CD4-positive, alpha-beta T cell (primary cell): ENCODE measurements around the gene MAN1C1. TPM values are rescaled to one million over a fixed set of nuclear protein-coding genes. Genes with fewer than 3 reads are reported as not detected.

Source experiments
- ATAC-seq: fragments of 200-7000 bp; cut with Tn5 transposase; one replicate; pipeline ENCODE4 v1.10.0; 2022; ENCODE audit warnings: mild to moderate bottlenecking; ENCODE audit not compliant: poor library complexity
- CTCF ChIA-PET: fragments of 350-600 bp; sonication (Branson Sonifier 250); formaldehyde crosslinking; loops from one replicate; lab custom pipeline; 2021; ENCODE audit warnings: antibody characterized with exemption, inconsistent platforms; lab: Charles Lee
- POLR2A ChIA-PET: fragments of 350-600 bp; sonication (Branson Sonifier 250); formaldehyde crosslinking; loops from one replicate; lab custom pipeline; 2021; ENCODE audit warnings: antibody characterized with exemption, inconsistent platforms; lab: Charles Lee
- DNase-seq, 14 experiments: peaks; one replicate each; pipeline ENCODE4 v3.0.0-alpha.2; 2013 to 2020; ENCODE audit warnings: mixed read lengths in 2 of 14
- H3K27ac ChIP-seq, 2 donors: one replicate each; pipeline versions ENCODE4 v1.5.1 to v1.7.0; 2013; ENCODE audit warnings: low read length in 2 of 2, low read depth in 1 of 2, mild to moderate bottlenecking in 1 of 2
- H3K27me3 ChIP-seq, 2 experiments: 1 replicate in 1 of 2; 2 replicates in 1 of 2; pipeline versions ENCODE4 v1.6.1 to v1.7.0; 2013; ENCODE audit warnings: low read length in 2 of 2, control low read depth in 1 of 2, mild to moderate bottlenecking in 1 of 2, moderate library complexity in 1 of 2; ENCODE audit not compliant: insufficient read depth in 2 of 2, control insufficient read depth in 1 of 2
- H3K36me3 ChIP-seq: one replicate; pipeline ENCODE4 v1.6.1; 2013; ENCODE audit warnings: low read length, control low read depth; ENCODE audit not compliant: insufficient read depth
- H3K4me1 ChIP-seq: one replicate; pipeline ENCODE4 v1.6.1; 2013; ENCODE audit warnings: low read length, control low read depth; ENCODE audit not compliant: insufficient read depth
- H3K4me3 ChIP-seq: one replicate; pipeline ENCODE4 v1.5.1; 2013; ENCODE audit warnings: mild to moderate bottlenecking, low read length, moderate library complexity
- H3K9me3 ChIP-seq, 2 experiments: 1 replicate in 1 of 2; 2 replicates in 1 of 2; pipeline versions ENCODE4 v1.6.1 to v1.7.0; 2013; ENCODE audit warnings: low read length in 2 of 2, mild to moderate bottlenecking in 2 of 2, control low read depth in 1 of 2, moderate library complexity in 1 of 2; ENCODE audit not compliant: control insufficient read depth in 1 of 2, insufficient read depth in 1 of 2
- H3K27ac Mint-ChIP-seq: one replicate; pipeline ENCODE4 v1.8.0; 2020; ENCODE audit warnings: mixed read lengths
- H3K27me3 Mint-ChIP-seq: one replicate; pipeline ENCODE4 v1.8.0; 2021; ENCODE audit warnings: mixed read lengths
- H3K36me3 Mint-ChIP-seq: one replicate; pipeline ENCODE4 v1.8.0; 2021; ENCODE audit warnings: low read depth, mixed read lengths
- H3K4me1 Mint-ChIP-seq: one replicate; pipeline ENCODE4 v1.8.0; 2021; ENCODE audit warnings: low read depth, mixed read lengths
- H3K4me3 Mint-ChIP-seq: one replicate; pipeline ENCODE4 v1.8.0; 2020; ENCODE audit warnings: mild to moderate bottlenecking, mixed read lengths
- H3K9me3 Mint-ChIP-seq: one replicate; pipeline ENCODE4 v1.8.0; 2020; ENCODE audit warnings: mixed read lengths
- CTCF ChIP-seq: fragments of 200-600 bp; IDR thresholded peaks from one replicate; pipeline ENCODE4 v1.8.0; 2022; ENCODE audit warnings: antibody characterized with exemption, mild to moderate bottlenecking
- intact Hi-C, 2 experiments: fragments of 100-400 bp; cut with DNase I in 1 of 2; cut with micrococcal nuclease in 1 of 2; formaldehyde crosslinking; loops; one replicate each; pipeline versions ENCODE4 v1.15.1 to v1.9.0; 2023 to 2025; cut with DNase I, micrococcal nuclease
- total RNA-seq, 174 experiments: library from RNA in 2 of 174; stranded (reverse) in 2 of 174; gene quantifications; one replicate each; pipeline ENCODE4 v1.2.3 and lab custom pipeline; 2021 to 2026

The MAN1C1 gene
- total RNA-seq, 2 experiments from 2014 or later: 44.4 to 46.9 TPM

GRCh38 chr1:25820247-25821111 is 203.9 kb downstream of the MAN1C1 start:
- no peaks in the 10 kb centered on the region for H3K9me3 Mint-ChIP-seq
- Histone ChIP-seq H3K36me3 (peaks cover under 1% of the 10 kb centered on the region), H3K4me1 (peaks cover 44% of the 10 kb centered on the region), H3K4me3 (peak overlapping the region; percentile 97), H3K27me3 (no peaks in the 10 kb centered on the region), H3K9me3 (no peaks in the 10 kb centered on the region), H3K27ac (peak overlapping the region; percentile 88 to 89)
- H3K4me3 Mint-ChIP-seq: peak overlapping the region; percentile 98
- DNase-seq (peak; percentile 54 to 89 (median 66)), ATAC-seq (peak; percentile 69)
- H3K4me1 Mint-ChIP-seq: peaks cover 50% of the 10 kb centered on the region
- POLR2A ChIA-PET: interaction anchor here (0.7 to 3.7 kb wide), 47 partner anchors 10 to 651 kb away, joined by 3 to 43 read pairs (median 5); partner anchors contain the start of genes AUNIP, DHDDS, HMGN2 and PAFAH2
- CTCF ChIA-PET: interaction anchor here (0.8 to 1.7 kb wide), 7 partner anchors 10 to 414 kb away, joined by 3 to 7 read pairs (median 3); partner anchors contain the start of genes CEP85 and PAQR7
- peak overlapping the region; percentile 97 for H3K27ac Mint-ChIP-seq
- no peaks in the 10 kb centered on the region for H3K27me3 Mint-ChIP-seq
- no peak for TF ChIP-seq CTCF
- H3K36me3 Mint-ChIP-seq: peaks cover 23% of the 10 kb centered on the region
- intact Hi-C loops: loop anchor here in 1 of 2 experiments (1.0 to 5.0 kb wide), 5 partner anchors 38 to 393 kb away; partner anchors contain the start of genes AUNIP, PAFAH2 and PAQR7

GRCh38 chr1:25821112-25821476 is 204.5 kb downstream of the MAN1C1 start:
- Histone ChIP-seq H3K36me3 (peaks cover 4% of the 10 kb centered on the region), H3K9me3 (no peaks in the 10 kb centered on the region), H3K27ac (peak overlapping the region; percentile 63 to 88), H3K4me1 (peaks cover 44% of the 10 kb centered on the region), H3K4me3 (peak overlapping the region; percentile 97), H3K27me3 (no peaks in the 10 kb centered on the region)
- ChIA-PET CTCF (interaction anchor here (1.0 to 1.2 kb wide), 2 partner anchors 16 to 317 kb away, joined by 3 read pairs; no protein-coding TSS in a partner anchor), POLR2A (interaction anchor here (0.7 to 3.7 kb wide), 15 partner anchors 9 to 611 kb away, joined by 3 to 43 read pairs (median 12); partner anchors contain the start of genes DHDDS, PAFAH2, PAQR7 and RSRP1)
- no peak for ATAC-seq
- TF ChIP-seq CTCF: no peak
- Mint-ChIP-seq H3K27ac (peak overlapping the region; percentile 97), H3K27me3 (no peaks in the 10 kb centered on the region), H3K9me3 (no peaks in the 10 kb centered on the region), H3K4me3 (peak overlapping the region; percentile 94), H3K4me1 (peaks cover 50% of the 10 kb centered on the region), H3K36me3 (peaks cover 29% of the 10 kb centered on the region)
- intact Hi-C loops: loop anchor here in 1 of 2 experiments (2.0 to 5.0 kb wide), 4 partner anchors 38 to 394 kb away; partner anchors contain the start of genes AUNIP and PAQR7
- DNase-seq: no peak

- intact Hi-C loops: loop anchor here in 1 of 2 experiments (2.0 to 5.0 kb wide), 4 partner anchors 37 to 394 kb away; partner anchors contain the start of genes AUNIP and PAQR7
- H3K4me3 ChIP-seq: peak overlapping the region; percentile 97
These were observed 205.1 kb downstream of the MAN1C1 start for GRCh38 chr1:25821630-25822091.

More at GRCh38 chr1:25821630-25822091, 205.1 kb downstream of the MAN1C1 start:
- H3K27ac ChIP-seq: peak overlapping the region; percentile 63 to 88
- DNase-seq: peak in 1 of 14 experiments; percentile 17
- Mint-ChIP-seq H3K27me3 (no peaks in the 10 kb centered on the region), H3K27ac (peak overlapping the region; percentile 97), H3K9me3 (no peaks in the 10 kb centered on the region), H3K36me3 (peaks cover 34% of the 10 kb centered on the region), H3K4me1 (peaks cover 50% of the 10 kb centered on the region), H3K4me3 (peak overlapping the region; percentile 94)
- no peak for ATAC-seq
- peaks cover 41% of the 10 kb centered on the region for H3K4me1 ChIP-seq
- ChIA-PET POLR2A (interaction anchor here (2.4 to 3.7 kb wide), 2 partner anchors 9 to 54 kb away, joined by 22 to 43 read pairs; partner anchors contain the start of gene PAQR7), CTCF (interaction anchor here (0.7 to 1.2 kb wide), 2 partner anchors 16 to 176 kb away, joined by 3 read pairs; partner anchors contain the start of gene PAFAH2)
- no peak for TF ChIP-seq CTCF
- peaks cover 9% of the 10 kb centered on the region for H3K36me3 ChIP-seq
- no peaks in the 10 kb centered on the region for H3K9me3 ChIP-seq
- no peaks in the 10 kb centered on the region for H3K27me3 ChIP-seq
